Measurements from ENCODE around the gene CMSS1. TPM values are rescaled to one million over a fixed set of nuclear protein-coding genes. Genes with fewer than 3 reads are reported as not detected.

CMSS1 gene
- total and polyA plus RNA-seq, 2 of the 13 experiments (the other 11 are each of a cell fraction or from before 2014, with no cell fraction given): 6.4 to 48.7 TPM

DNA sequence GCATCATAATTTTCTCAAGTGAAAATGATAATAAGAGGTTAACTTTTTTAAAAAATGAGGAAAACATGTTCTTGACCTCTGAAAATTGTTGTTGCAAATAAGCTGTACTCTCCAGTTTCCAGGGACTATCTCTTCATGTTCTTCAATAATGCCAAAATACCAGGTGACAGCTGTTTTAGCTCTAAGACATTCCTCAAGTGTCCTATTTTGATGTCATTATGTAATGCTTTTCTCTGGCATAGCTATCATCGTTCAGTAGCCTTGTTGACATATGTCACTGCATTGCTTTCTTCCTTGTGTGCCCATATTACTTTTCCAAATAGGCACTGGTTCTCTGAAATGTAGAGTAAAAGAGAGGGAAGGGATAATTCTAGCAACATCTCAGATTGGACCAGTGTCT is 302.4 kb downstream of the CMSS1 start:
- H3K4me2 ChIP-seq (ENCODE audit: low read depth, low read length): no peak overlapping the region
- TF ChIP-seq SNAI1 (CRISPR knock-in tag; IDR thresholded peaks at IDR 0.05; ENCODE audit: borderline replicate concordance) (no peak), MAZ (IDR thresholded peaks at IDR 0.05; ENCODE audit: borderline replicate concordance, low read depth, low read length) (no peak), MAZ (CRISPR knock-in tag; IDR thresholded peaks at IDR 0.05; ENCODE audit: low read depth) (no peak), AGO2 (optimal IDR thresholded peaks at IDR 0.05; ENCODE audit: low read depth, low read length) (no peak), ZNF512 (CRISPR knock-in tag; IDR thresholded peaks at IDR 0.05) (no peak), HDAC1 (CRISPR knock-in tag; IDR thresholded peaks at IDR 0.05) (no peak), CREB3 (CRISPR knock-in tag; IDR thresholded peaks at IDR 0.05) (no peak), ETV6 (CRISPR knock-in tag; conservative IDR thresholded peaks at IDR 0.05) (no peak), ZNF501 (CRISPR knock-in tag; IDR thresholded peaks at IDR 0.05) (no peak), WIZ (CRISPR knock-in tag; IDR thresholded peaks at IDR 0.05) (no peak), ZNF883 (CRISPR knock-in tag; IDR thresholded peaks at IDR 0.05; ENCODE audit: not compliant biosample characterization) (no peak), ETV5 (CRISPR knock-in tag; IDR thresholded peaks at IDR 0.05; ENCODE audit: borderline replicate concordance) (no peak), FOXK2 (IDR thresholded peaks at IDR 0.05) (no peak), SIX4 (CRISPR knock-in tag; IDR thresholded peaks at IDR 0.05) (no peak), ZFP90 (CRISPR knock-in tag; IDR thresholded peaks at IDR 0.05; ENCODE audit: borderline replicate concordance) (no peak), ZSCAN9 (CRISPR knock-in tag; IDR thresholded peaks at IDR 0.05; ENCODE audit: borderline replicate concordance) (no peak), ZNF749 (CRISPR knock-in tag; IDR thresholded peaks at IDR 0.05; ENCODE audit: borderline replicate concordance) (no peak), ZNF605 (CRISPR knock-in tag; IDR thresholded peaks at IDR 0.05) (no peak), ZNF34 (CRISPR knock-in tag; IDR thresholded peaks at IDR 0.05; ENCODE audit: borderline replicate concordance) (no peak), HNRNPH1 (optimal IDR thresholded peaks at IDR 0.05; ENCODE audit: low read depth, low read length) (no peak)
- H3K4me3 ChIP-seq (replicated peaks in 1 of 3; ENCODE audit: insufficient read depth in 1 of 3, low read depth in 2 of 3, low read length in 3 of 3): no peak overlapping the region
- no TSS peak for BruUV-seq (replicated peaks)
- ChIA-PET CTCF (ENCODE audit: low intra/inter-chr PET ratio, low total read pairs) (no interaction called here), POLR2A (no interaction called here)
- H3K27ac ChIP-seq (ENCODE audit: extremely low read length, insufficient read depth, low read length): no peak overlapping the region
- WGBS (ENCODE audit: low lambda C conversion rate): 40% methylated on average over 1 of the region's 1 CpG
- H4K20me1 ChIP-seq (ENCODE audit: insufficient read depth, low read length): no peaks in the 10 kb centered on the region
- no peaks in the 10 kb centered on the region for H3K27me3 ChIP-seq (ENCODE audit: control insufficient read depth in 1 of 2, insufficient read depth in 2 of 2, low read length in 2 of 2)
- in situ Hi-C loops (cut with HindIII; ENCODE audit: extremely low pct_ligation_motif_present, low pct_unique_long_range_greater_than_20kb) (no loop called here), intact Hi-C loops (cut with micrococcal nuclease; ENCODE audit: unreplicated experiment) (no loop called here)
- H2AFZ ChIP-seq (ENCODE audit: low read length): no peak overlapping the region
- FAIRE-seq (no peak), ATAC-seq (no peak), DNase-seq (ENCODE audit: low spot score) (no peak)
- no peak overlapping the region for H3K9ac ChIP-seq (ENCODE audit: insufficient read depth, low read depth, low read length)
- no peaks in the 10 kb centered on the region for H3K9me3 ChIP-seq (ENCODE audit: low read length)
- H3K4me1 ChIP-seq (ENCODE audit: insufficient read depth, low read length): peaks cover 6% of the 10 kb centered on the region
- no peaks in the 10 kb centered on the region for H3K79me2 ChIP-seq (ENCODE audit: insufficient read depth, low read length)
- H3K36me3 ChIP-seq (replicated peaks in 1 of 2; ENCODE audit: control insufficient read depth in 1 of 2, insufficient read depth in 2 of 2, low read length in 2 of 2): no peaks in the 10 kb centered on the region

Data from HepG2 (cell line).